Testis (tissue), 3 donors: ENCODE measurements around the gene ECT2. TPM values are rescaled to one million over a fixed set of nuclear protein-coding genes. Genes with fewer than 3 reads are reported as not detected.

Experiments used
- DNase-seq: peaks from one replicate; pipeline ENCODE4 v3.0.0-alpha.2; 2019
- H3K27ac ChIP-seq, 2 donors: fragments of 200-600 bp; sonication (generic); one replicate each; pipeline ENCODE4 v1.5.1; 2019
- H3K27me3 ChIP-seq: fragments of 200-600 bp; sonication (generic); one replicate; pipeline ENCODE4 v1.5.1; 2019
- H3K36me3 ChIP-seq: fragments of 200-600 bp; sonication (generic); one replicate; pipeline ENCODE4 v1.5.1; 2017; ENCODE audit warnings: low read depth; ENCODE audit errors: missing control alignments
- H3K4me1 ChIP-seq: fragments of 200-600 bp; sonication (generic); one replicate; pipeline ENCODE4 v1.5.1; 2019
- H3K4me3 ChIP-seq, 2 donors: fragments of 200-600 bp; sonication (generic); one replicate each; pipeline ENCODE4 v1.5.1; 2017 to 2019
- H3K9me3 ChIP-seq: fragments of 200-600 bp; sonication (generic); one replicate; pipeline ENCODE4 v1.5.1; 2017
- CTCF ChIP-seq, 3 experiments: fragments of 450-650 bp in 2 of 3; fragments of 200-600 bp in 1 of 3; sonication (generic) in 1 of 3; IDR thresholded peaks; one replicate each; pipeline ENCODE4 v1.5.1; 2016 to 2019; ENCODE audit warnings: antibody characterized with exemption in 3 of 3, mild to moderate bottlenecking in 2 of 3, moderate library complexity in 1 of 3
- POLR2A ChIP-seq: fragments of 450-650 bp; IDR thresholded peaks from one replicate; pipeline ENCODE4 v1.6.1; 2017; ENCODE audit warnings: antibody characterized with exemption, mild to moderate bottlenecking, moderate library complexity
- WGBS, 2 donors: methylation state at CpG; one replicate each; pipeline ENCODE4 v1.1.5; 2018; 5-methylcytosine and 5-hydroxymethylcytosine counted together
- intact Hi-C: fragments of 100-400 bp; cut with DNase I; formaldehyde crosslinking; loops from one replicate; pipeline ENCODE4 v1.15.1; 2023; ENCODE audit warnings: low total_unique reads
- polyA plus RNA-seq: library from polyadenylated mRNA; stranded (reverse); fragments of 350-450 nt; fragmentation: Illumina TruSeq; extraction: RNeasy Lipid Tissue Mini Kit (QIAGEN cat#74804); gene quantifications from one replicate; pipeline ENCODE4 v1.2.3, GENCODE V29; 2014; ENCODE audit warnings: low read depth, low replicate concordance; ENCODE audit not compliant: insufficient read depth
- total RNA-seq, 2 donors: library from RNA; depleted of rRNA; stranded (reverse); fragments of >200 nt; gene quantifications; one replicate each; pipeline ENCODE4 v1.2.3, GENCODE V29; 2016

The ECT2 gene
- total and polyA plus RNA-seq, 3 donors from 2014 or later = 20.8 to 33.3 (median 21.9) TPM

- no peaks in the 10 kb centered on the region for H3K27me3 ChIP-seq
- H3K36me3 ChIP-seq = no peaks in the 10 kb centered on the region
- no peak for DNase-seq
- 31 to 48% methylated on average over 1 of the region's 1 CpG for WGBS, 2 donors
- no peak for TF ChIP-seq CTCF (IDR thresholded peaks at IDR 0.05)
- TF ChIP-seq POLR2A = no peak
- H3K27ac ChIP-seq = no peak overlapping the region
- no peaks in the 10 kb centered on the region for H3K9me3 ChIP-seq
- intact Hi-C loops = no loop called here
- H3K4me3 ChIP-seq = no peak overlapping the region
- H3K4me1 ChIP-seq = no peaks in the 10 kb centered on the region
These were observed 46.5 kb upstream of the ECT2 start for GRCh38 chr3:172704001-172704400.

- intact Hi-C loops = no loop called here
- no peak overlapping the region for H3K27ac ChIP-seq
- no peaks in the 10 kb centered on the region for H3K36me3 ChIP-seq
- no peak overlapping the region for H3K4me3 ChIP-seq
- peaks cover 8% of the 10 kb centered on the region for H3K4me1 ChIP-seq
- H3K27me3 ChIP-seq = no peaks in the 10 kb centered on the region
- WGBS, 2 donors = 83 to 97% methylated on average over 3 to 4 of the region's 4 CpGs
- TF ChIP-seq POLR2A = no peak
- TF ChIP-seq CTCF (IDR thresholded peaks at IDR 0.05) = no peak
- H3K9me3 ChIP-seq = no peaks in the 10 kb centered on the region
- no peak for DNase-seq
These were observed 45.4 kb upstream of the ECT2 start for GRCh38 chr3:172705170-172705569.

- intact Hi-C loops = no loop called here
- Histone ChIP-seq H3K9me3 (no peaks in the 10 kb centered on the region), H3K27ac (no peak overlapping the region), H3K4me1 (peaks cover 8% of the 10 kb centered on the region), H3K4me3 (no peak overlapping the region), H3K27me3 (no peaks in the 10 kb centered on the region), H3K36me3 (no peaks in the 10 kb centered on the region)
- no peak for TF ChIP-seq CTCF (IDR thresholded peaks at IDR 0.05)
- no peak for TF ChIP-seq POLR2A
- 83 to 90% methylated on average over 2 of the region's 2 CpGs for WGBS, 2 donors
- DNase-seq = no peak
These were observed 43.5 kb upstream of the ECT2 start for GRCh38 chr3:172707030-172707429.

- Histone ChIP-seq H3K27ac (no peak overlapping the region), H3K36me3 (no peaks in the 10 kb centered on the region), H3K9me3 (no peaks in the 10 kb centered on the region), H3K4me1 (peaks cover 8% of the 10 kb centered on the region), H3K27me3 (no peaks in the 10 kb centered on the region), H3K4me3 (no peak overlapping the region)
- no peak for DNase-seq
- intact Hi-C loops = no loop called here
- 85 to 90% methylated on average over 1 of the region's 1 CpG for WGBS, 2 donors
- no peak for TF ChIP-seq POLR2A
- no peak for TF ChIP-seq CTCF (IDR thresholded peaks at IDR 0.05)
These were observed 42.6 kb upstream of the ECT2 start for GRCh38 chr3:172707967-172708366.

- DNase-seq = no peak
- Histone ChIP-seq H3K27ac (no peak overlapping the region), H3K9me3 (no peaks in the 10 kb centered on the region), H3K4me3 (no peak overlapping the region), H3K4me1 (peaks cover 8% of the 10 kb centered on the region), H3K36me3 (no peaks in the 10 kb centered on the region), H3K27me3 (no peaks in the 10 kb centered on the region)
- TF ChIP-seq CTCF (IDR thresholded peaks at IDR 0.05) (no peak), POLR2A (no peak)
- WGBS, 2 donors = 65 to 85% methylated on average over 2 of the region's 2 CpGs
- intact Hi-C loops = no loop called here
These were observed 41.4 kb upstream of the ECT2 start for GRCh38 chr3:172708921-172709773.
